DMS53 treated with DMSO at 0.1 percent for 48 hours (cell line): ENCODE results near the gene ZNF492.
"Not testable (repeated sequence)": the region's sequence is repeated elsewhere in the genome, so short reads cannot be mapped to it uniquely, and the experiment has no call there.

Experiments used
- DNase-seq: peaks from one replicate; lab custom pipeline; 2025; ENCODE audit not compliant: unreplicated experiment; lab: John Stamatoyannopoulos, UW

The ZNF492 gene

DNA sequence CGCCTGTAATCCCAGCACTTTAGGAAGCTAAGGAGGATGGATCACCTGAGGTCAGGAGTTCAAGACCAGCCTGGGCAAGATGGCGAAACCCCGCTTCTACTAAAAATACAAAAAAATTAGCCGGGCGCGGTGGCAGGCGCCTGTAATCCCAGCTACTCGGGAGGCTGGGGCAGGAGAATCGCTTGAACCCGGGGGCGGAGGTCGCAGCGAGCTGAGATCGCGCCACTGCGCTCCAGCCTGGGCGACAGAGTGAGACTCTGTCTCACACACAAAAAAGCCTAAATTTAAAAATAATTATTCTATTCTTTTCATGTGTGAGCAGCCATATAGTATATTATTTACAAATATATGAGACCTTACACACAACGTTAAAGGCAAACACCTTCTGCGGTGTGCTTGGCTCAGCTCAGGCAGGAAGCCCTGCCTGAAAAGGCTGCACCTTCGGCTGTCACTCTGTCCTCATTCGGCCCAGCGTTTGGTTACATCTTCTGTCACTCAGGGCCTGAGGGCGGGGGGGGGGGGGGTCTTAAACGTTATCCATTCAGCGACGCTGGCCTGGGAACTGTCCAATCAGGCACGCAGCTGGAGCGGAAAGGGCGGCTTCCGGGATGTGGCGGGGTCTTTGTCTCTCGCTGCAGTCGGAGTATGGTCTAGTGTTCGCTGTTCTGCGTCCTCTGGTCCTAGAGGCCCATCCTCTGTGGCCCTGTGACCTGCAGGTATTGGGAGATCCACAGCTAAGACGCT is at the start of gene ZNF492:
TSS of gene ZNF492 (plus strand) at position 619 of the 744 bp plus-strand sequence. CDS start 19,076 bp downstream, outside the sequence.
- DNase-seq, result not testable (repeated sequence)

DNA sequence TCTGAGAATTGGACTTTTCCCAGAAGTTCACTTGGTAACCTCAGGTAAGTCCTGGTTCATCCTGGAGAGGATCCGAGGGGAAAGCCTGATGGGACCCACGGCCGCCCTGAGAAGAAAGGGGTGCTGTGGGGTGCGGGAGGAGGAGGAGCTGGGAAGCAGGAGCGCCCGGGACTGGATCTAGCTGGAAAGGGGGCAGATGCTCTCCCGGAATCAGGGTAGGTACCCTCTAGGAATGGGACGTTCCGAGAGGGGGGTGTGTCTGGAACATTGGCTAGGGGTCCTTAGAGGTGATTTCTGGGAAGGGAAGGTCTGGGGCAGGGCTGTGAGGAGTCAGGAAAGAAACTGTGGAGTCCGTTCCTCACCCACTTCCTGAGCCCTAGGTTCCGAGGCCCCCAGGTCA is 38.7 kb upstream of the ZNF492 start:
- DNase-seq, result no peak

- no peak for DNase-seq
These were observed 38.2 kb upstream of the ZNF492 start for GRCh38 chr19:22595918-22596341.

DNA sequence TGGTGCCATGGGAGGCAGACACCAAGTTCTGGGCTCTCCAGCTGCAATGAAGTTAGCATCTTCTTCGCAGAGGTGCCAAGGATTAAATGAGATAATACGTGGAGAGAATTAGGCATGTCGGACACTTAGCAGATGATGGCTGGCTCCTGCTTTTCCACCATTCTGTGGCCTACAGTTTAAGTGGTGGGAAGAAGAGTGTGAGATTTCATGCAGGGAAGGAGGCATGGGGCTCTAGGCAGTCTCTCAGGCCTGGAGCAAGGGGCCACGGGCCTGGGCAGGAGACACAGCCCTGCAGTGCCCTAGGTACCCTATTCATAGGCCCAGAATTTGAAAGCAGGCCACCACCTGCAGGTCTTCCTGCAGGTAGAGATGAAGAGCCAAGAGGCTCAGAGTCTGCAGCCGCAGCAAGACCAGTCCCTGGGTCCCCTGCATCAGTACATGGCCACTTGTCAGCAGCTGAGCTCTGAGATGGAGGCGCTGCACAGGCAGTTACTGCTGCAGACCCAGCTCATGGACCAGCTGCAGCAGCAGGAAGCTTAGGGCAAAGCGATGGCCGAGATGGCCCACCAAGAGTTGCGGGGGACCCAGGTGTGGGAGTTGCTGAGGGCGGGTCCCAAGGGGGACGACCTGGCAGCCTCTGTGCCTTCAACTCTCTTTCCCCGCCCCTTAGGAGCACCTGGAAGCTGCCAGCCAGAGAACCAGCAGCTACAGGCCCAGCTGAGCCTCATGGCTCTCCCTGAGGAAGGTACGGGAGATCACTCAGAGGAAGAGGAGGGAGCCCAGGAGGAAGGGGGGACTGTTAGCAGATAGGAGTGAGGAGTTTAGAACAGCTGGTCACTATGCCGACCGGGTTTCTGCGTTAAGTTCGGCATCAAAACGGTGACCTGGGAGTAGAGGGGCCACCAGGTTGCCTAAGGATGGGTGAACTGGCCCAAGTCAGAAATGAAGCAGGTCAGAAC is 33.2 kb upstream of the ZNF492 start:
- no peak for DNase-seq

DNA sequence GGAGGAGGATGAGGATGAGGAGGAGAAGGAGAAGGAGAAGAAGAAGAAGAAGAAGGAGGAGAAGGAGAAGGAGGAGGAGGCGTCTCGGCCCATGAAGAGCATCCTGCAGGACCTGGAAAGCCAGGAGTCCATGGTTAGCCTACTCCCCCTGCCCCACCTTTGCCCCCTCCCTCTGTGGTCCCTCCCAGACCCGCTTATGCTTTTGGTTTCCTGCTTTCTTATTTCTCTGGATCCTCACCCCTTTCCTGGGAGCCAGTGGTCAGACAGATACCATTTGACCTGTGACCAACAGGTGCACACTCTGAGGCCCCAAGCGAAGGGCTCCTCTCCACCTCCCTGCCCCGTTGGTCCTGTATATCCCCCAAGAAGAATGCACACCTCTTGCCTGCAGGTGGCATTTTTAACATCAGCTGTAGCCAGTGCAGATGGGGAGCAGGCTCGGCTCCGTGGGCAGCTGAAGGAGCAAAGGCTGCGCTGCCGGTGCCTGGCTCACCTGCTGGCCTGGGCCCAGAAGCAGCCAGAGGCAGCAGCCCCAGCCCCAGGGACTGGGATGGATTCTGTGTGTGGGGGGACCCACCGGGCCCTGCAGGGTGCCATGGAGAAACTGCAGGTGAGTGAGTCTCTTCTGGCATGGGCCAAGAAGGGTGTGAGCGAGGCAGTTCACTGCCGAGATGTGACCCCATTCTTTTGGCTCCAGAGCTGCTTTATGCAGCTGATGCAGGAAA is 32.1 kb upstream of the ZNF492 start:
- no peak for DNase-seq

GRCh38 chr19:22602631-22603272 is 31.4 kb upstream of the ZNF492 start:
- DNase-seq, result no peak

GRCh38 chr19:22603518-22604440 is 30.3 kb upstream of the ZNF492 start:
- no peak for DNase-seq

- DNase-seq, result no peak
These were observed 29.4 kb upstream of the ZNF492 start for GRCh38 chr19:22604571-22605274.

DNA sequence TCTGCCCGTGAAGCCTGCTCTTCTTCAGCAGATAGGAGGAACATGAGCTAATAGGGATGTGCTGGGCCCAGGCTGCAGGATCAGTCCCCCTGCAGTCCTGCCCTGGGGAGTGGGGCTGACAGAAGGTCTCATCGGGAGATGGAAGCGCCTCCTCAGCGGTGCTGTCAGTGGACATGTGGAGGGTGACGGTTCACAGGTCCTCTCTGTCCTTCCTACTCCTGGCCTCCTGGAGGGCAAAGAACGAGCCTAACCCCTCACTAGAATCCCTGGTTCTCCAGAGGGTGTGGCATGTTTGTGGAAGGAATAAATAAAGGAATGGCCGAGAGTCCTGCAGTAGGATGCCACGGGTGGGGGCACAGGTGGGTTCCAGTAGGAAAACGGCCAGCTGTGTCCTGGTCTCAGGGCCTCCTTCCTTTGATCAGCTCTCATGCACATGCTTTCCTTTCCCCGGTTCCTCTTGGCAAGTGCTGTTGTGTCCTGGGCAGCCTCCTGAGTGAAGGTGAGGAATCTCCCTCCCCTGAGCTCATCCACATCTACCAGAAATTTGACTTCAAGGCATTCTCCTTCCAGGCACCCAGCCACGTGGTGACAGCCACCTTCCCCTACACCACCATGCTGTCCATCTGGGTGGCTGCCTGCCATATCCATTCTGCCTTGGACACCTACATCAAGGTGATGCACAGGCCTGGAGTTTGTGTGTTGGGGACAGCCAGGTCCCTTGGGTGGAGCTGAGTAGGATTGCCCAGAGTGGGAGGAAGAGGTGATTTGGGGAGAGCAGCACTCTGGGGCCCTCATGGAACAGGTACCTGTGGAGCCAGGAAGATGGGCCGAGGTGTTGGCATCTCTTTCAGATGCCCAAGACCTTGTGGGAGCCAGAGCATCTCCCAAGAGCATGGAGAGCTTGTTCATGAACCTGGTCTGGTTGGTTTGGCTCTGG is 28.6 kb upstream of the ZNF492 start:
- DNase-seq, result no peak

GRCh38 chr19:22606212-22606553 is 27.9 kb upstream of the ZNF492 start:
- no peak for DNase-seq

GRCh38 chr19:22606954-22607652 is 27.0 kb upstream of the ZNF492 start:
- no peak for DNase-seq

GRCh38 chr19:22607653-22608430 is 26.3 kb upstream of the ZNF492 start:
- DNase-seq, result no peak

- no peak for DNase-seq
These were observed 25.7 kb upstream of the ZNF492 start for GRCh38 chr19:22608441-22608840.

GRCh38 chr19:22609630-22610029 is 24.5 kb upstream of the ZNF492 start:
- no peak for DNase-seq

DNA sequence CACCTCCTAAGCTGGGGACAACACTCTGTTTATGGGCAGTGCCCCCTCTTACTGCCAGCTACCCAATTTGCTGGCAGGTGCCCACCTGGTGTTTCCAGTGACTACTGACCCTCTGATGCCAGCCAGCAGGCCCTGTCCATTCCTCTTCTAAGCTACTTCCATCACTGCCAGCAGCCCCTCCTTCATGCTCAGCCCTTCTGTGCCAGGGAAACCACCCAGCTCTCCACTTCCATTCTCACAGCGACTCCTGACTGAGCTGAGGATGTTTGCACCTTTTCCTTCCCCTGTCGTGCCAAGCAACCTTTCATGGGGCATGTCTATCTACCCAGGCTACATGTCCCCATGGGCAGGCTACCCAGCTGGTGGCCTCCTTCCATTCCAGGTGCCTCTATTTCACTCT is 24.0 kb upstream of the ZNF492 start:
- no peak for DNase-seq

DNA sequence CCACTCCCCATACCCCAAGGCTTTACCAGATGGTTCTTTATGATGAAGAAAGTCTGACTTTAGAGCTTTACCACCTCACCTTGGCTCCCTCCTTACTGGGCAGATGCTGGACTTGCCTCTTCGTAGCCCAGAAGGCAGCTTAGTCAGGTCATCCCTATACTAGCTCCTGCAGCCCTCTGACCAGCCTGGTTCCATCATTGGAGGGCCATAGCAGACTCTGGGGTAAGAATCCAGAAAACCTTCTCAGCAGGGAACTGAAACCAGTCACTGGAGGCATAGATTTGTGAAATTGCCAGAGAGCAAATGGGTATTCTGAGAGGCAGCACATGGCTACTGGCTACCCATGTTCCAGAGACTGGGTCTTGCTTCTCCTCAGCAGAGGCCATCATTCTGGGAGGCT is 21.8 kb upstream of the ZNF492 start:
- no peak for DNase-seq

GRCh38 chr19:22616659-22617058 is 17.5 kb upstream of the ZNF492 start:
- no peak for DNase-seq
